ENCODE measurements around the gene ETV6. TPM values are rescaled to one million over a fixed set of nuclear protein-coding genes. Genes with fewer than 3 reads are reported as not detected.

ETV6 gene
- total and polyA plus RNA-seq, 3 donors from 2014 or later = 7.8 to 20.9 (median 16.3) TPM

GRCh38 chr12:11696084-11696483, 46.6 kb downstream of the ETV6 start:
- Histone ChIP-seq H3K27me3 (no peaks in the 10 kb centered on the region), H3K9me3 (no peaks in the 10 kb centered on the region), H3K4me1 (peaks cover under 1% of the 10 kb centered on the region), H3K36me3 (ENCODE audit: low read depth, missing control alignments) (no peaks in the 10 kb centered on the region), H3K27ac (no peak overlapping the region), H3K4me3 (no peak overlapping the region)
- no peak for DNase-seq
- TF ChIP-seq, protein P1, sequence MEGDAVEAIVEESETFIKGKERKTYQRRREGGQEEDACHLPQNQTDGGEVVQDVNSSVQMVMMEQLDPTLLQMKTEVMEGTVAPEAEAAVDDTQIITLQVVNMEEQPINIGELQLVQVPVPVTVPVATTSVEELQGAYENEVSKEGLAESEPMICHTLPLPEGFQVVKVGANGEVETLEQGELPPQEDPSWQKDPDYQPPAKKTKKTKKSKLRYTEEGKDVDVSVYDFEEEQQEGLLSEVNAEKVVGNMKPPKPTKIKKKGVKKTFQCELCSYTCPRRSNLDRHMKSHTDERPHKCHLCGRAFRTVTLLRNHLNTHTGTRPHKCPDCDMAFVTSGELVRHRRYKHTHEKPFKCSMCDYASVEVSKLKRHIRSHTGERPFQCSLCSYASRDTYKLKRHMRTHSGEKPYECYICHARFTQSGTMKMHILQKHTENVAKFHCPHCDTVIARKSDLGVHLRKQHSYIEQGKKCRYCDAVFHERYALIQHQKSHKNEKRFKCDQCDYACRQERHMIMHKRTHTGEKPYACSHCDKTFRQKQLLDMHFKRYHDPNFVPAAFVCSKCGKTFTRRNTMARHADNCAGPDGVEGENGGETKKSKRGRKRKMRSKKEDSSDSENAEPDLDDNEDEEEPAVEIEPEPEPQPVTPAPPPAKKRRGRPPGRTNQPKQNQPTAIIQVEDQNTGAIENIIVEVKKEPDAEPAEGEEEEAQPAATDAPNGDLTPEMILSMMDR (IDR thresholded peaks at IDR 0.05) = no peak
- TF ChIP-seq POLR2A (IDR thresholded peaks at IDR 0.05) = no peak
- intact Hi-C loops (cut with DNase I; ENCODE audit: low total_unique reads) = no loop called here
- 96 to 97% methylated on average over 3 of the region's 3 CpGs for WGBS, 2 donors

DNA sequence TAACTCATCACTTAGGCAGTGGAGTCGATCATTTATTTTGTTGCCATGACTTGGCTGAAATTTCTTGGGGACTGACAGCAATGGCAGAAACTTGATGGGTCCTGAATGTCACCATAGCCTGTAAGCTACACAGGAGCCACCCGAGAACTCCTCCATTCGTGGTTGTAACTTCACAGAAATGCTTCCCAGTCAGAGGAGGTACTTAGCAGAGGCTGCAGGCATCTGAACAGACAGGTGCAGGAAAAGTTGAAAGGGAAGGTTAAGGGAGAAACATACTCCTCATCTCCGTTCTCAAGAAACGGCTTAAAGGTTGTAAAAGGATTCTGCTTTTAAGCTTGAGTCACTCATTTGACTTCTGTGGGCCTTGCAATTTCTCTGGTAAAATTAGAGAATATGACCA, 47.7 kb downstream of the ETV6 start:
- 94 to 95% methylated on average over 5 of the region's 5 CpGs for WGBS, 2 donors
- Histone ChIP-seq H3K36me3 (ENCODE audit: low read depth, missing control alignments) (no peaks in the 10 kb centered on the region), H3K4me1 (peaks cover 8% of the 10 kb centered on the region), H3K4me3 (no peak overlapping the region), H3K27me3 (no peaks in the 10 kb centered on the region), H3K9me3 (no peaks in the 10 kb centered on the region), H3K27ac (no peak overlapping the region)
- intact Hi-C loops (cut with DNase I; ENCODE audit: low total_unique reads) = no loop called here
- no peak for DNase-seq
- TF ChIP-seq, protein P1 (IDR thresholded peaks at IDR 0.05) = no peak
- TF ChIP-seq POLR2A (IDR thresholded peaks at IDR 0.05) = no peak

DNA sequence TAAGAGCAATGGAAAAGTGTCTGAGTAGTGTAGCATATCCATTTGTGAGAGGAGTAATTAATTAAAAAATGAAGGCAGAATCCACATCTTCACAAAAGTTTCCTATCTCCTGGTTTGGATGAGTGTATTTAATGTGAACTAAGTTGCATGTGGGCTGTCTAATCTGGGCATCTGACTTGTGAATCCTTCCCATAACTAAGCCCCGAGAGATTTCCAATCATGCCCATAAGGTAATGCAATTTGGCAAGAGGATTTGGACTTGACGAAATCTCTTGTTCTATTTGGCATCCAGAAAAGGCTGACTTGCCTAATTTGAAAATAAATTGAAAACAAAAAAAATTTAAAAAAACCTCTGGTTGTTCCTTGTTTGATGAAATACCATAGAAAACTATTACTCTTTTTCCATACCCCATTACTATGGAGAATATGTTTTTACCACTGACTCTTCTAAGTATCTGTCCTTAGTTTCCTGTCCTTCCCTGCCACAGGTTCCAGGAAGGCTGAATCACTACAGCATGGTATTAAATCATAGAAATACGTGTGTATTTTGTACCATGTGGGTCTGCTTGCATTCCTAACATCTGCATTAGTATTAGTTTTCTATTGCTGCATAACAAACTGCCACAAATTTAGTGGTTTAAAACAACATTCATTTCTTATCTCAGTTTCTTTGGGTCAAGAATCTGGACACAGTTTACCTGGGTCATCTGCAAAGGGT, 48.4 kb downstream of the ETV6 start:
- Histone ChIP-seq H3K36me3 (ENCODE audit: low read depth, missing control alignments) (no peaks in the 10 kb centered on the region), H3K4me3 (no peak overlapping the region), H3K27ac (no peak overlapping the region), H3K9me3 (no peaks in the 10 kb centered on the region), H3K27me3 (no peaks in the 10 kb centered on the region), H3K4me1 (peaks cover 8% of the 10 kb centered on the region)
- no peak for DNase-seq
- 80 to 85% methylated on average over 3 of the region's 3 CpGs for WGBS, 2 donors
- intact Hi-C loops (cut with DNase I; ENCODE audit: low total_unique reads) = no loop called here
- TF ChIP-seq, protein P1 (IDR thresholded peaks at IDR 0.05) = no peak
- no peak for TF ChIP-seq POLR2A (IDR thresholded peaks at IDR 0.05)

DNA sequence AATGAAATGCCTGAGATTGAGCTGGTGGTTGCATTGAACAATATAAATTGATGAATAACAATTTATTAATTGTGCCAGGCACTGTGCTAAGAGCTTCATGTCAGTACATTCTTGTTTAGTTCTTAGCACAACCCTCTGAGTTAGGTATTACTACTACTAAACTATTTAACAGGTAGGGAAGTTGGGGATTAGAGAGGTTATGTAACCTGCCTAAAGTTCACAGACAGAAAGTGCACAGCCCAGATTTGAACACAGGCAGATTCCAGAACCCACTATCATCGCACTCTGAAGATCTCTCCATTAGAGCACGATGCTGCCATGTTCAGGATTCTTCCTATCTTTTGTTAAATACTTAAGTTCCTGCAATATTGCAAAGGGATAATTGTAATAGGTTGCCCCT, 49.3 kb downstream of the ETV6 start:
- Histone ChIP-seq H3K36me3 (ENCODE audit: low read depth, missing control alignments) (no peaks in the 10 kb centered on the region), H3K4me1 (peaks cover 8% of the 10 kb centered on the region), H3K4me3 (no peak overlapping the region), H3K27me3 (no peaks in the 10 kb centered on the region), H3K27ac (no peak overlapping the region), H3K9me3 (no peaks in the 10 kb centered on the region)
- TF ChIP-seq, protein P1 (IDR thresholded peaks at IDR 0.05) = no peak
- TF ChIP-seq POLR2A (IDR thresholded peaks at IDR 0.05) = no peak
- WGBS, 2 donors = 94 to 99% methylated on average over 2 of the region's 2 CpGs
- no peak for DNase-seq
- intact Hi-C loops (cut with DNase I; ENCODE audit: low total_unique reads) = no loop called here

DNA sequence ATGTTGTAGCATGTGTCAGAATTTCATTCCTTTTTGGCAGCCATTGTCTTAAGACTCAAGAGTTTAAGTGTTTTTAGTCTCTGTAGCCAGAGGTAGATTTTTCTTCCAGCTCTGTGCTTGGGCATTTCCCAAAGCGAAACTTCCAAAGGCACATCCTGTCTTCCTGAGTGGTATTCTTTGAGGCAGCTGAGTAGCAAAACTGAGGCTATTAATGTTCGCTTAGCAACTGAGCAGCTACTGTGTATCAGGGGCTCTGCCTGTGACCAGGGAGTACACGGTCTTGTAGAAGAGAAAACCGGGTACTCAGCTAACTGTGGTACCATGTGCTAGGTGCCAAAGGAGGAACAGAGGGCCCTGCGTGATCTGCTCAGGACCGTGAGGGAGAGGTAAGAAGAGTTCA, 52.0 kb downstream of the ETV6 start:
- TF ChIP-seq POLR2A (IDR thresholded peaks at IDR 0.05) = no peak
- TF ChIP-seq, protein P1 (IDR thresholded peaks at IDR 0.05) = no peak
- DNase-seq = no peak
- Histone ChIP-seq H3K27ac (no peak overlapping the region), H3K4me3 (no peak overlapping the region), H3K4me1 (peaks cover 20% of the 10 kb centered on the region), H3K9me3 (no peaks in the 10 kb centered on the region), H3K36me3 (ENCODE audit: low read depth, missing control alignments) (no peaks in the 10 kb centered on the region), H3K27me3 (no peaks in the 10 kb centered on the region)
- WGBS, 2 donors = 45 to 48% methylated on average over 6 of the region's 6 CpGs
- intact Hi-C loops (cut with DNase I; ENCODE audit: low total_unique reads) = no loop called here

Measured in testis (tissue), 3 donors.